ENCODE results near the gene DNAH6. TPM values are rescaled to one million over a fixed set of nuclear protein-coding genes. Genes with fewer than 3 reads are reported as not detected.

The DNAH6 gene
- total and polyA plus RNA-seq, 2 of the 13 experiments (the other 11 are each of a cell fraction or from before 2014, with no cell fraction given): 0.01 TPM; not detected in 1

DNA sequence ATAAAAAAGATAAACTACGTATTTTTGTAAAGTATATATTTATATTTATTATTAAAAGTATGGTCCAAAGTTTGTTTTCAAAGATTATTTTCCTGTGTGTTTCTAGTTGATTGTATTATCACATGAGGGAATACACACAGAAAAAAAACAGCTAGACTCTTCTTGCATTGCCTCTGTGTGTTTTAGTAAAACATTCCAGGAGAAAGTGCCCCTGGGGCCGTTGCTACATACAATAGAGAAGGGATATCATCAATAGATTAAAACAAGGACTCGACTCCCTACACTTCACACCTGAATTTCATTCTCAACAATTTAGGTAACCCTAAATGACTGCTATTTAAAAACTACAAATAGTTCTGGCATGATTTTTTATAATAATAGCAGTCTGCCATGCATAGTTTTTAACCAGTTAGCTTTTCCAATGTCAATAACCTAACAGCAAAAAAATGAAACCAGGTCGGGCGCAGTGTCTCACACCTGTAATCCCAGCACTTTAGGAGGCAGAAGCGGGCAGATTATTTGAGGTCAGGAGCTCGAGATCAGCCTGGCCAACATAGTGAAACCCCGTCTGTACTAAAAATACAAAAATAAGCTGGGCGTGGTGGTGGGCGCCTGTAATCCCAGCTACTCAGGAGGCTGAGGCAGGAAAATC lies 171.3 kb downstream of the DNAH6 start:
- Histone ChIP-seq H3K4me1 (ENCODE audit: insufficient read depth, low read length) (peaks cover 13% of the 10 kb centered on the region), H3K27ac (ENCODE audit: extremely low read length, insufficient read depth, low read length) (no peak overlapping the region), H3K4me2 (ENCODE audit: low read depth, low read length) (no peak overlapping the region), H2AFZ (ENCODE audit: low read length) (no peak overlapping the region), H3K9me3 (ENCODE audit: low read length) (no peaks in the 10 kb centered on the region), H3K36me3 (replicated peaks in 1 of 2; ENCODE audit: control insufficient read depth in 1 of 2, insufficient read depth in 2 of 2, low read length in 2 of 2) (no peaks in the 10 kb centered on the region), H3K27me3 (ENCODE audit: control insufficient read depth in 1 of 2, insufficient read depth in 2 of 2, low read length in 2 of 2) (no peaks in the 10 kb centered on the region; a peak in 1 of 5 replicates), H3K4me3 (replicated peaks in 1 of 3; ENCODE audit: insufficient read depth in 1 of 3, low read depth in 2 of 3, low read length in 3 of 3) (no peak overlapping the region), H3K9ac (ENCODE audit: insufficient read depth, low read depth, low read length) (no peak overlapping the region), H4K20me1 (ENCODE audit: insufficient read depth, low read length) (no peaks in the 10 kb centered on the region), H3K79me2 (ENCODE audit: insufficient read depth, low read length) (no peaks in the 10 kb centered on the region)
- ChIA-PET POLR2A (no interaction called here), CTCF (ENCODE audit: low intra/inter-chr PET ratio, low total read pairs) (no interaction called here)
- intact Hi-C loops (cut with micrococcal nuclease; ENCODE audit: unreplicated experiment) (loop anchor here (5.0 kb wide), 1 partner anchor 1030 kb away; no protein-coding TSS in a partner anchor), in situ Hi-C loops (cut with HindIII; ENCODE audit: extremely low pct_ligation_motif_present, low pct_unique_long_range_greater_than_20kb) (no loop called here)
- 46% methylated on average over 10 of the region's 10 CpGs for WGBS (ENCODE audit: low lambda C conversion rate)
- no peak for DNase-seq (ENCODE audit: low spot score)
- FAIRE-seq: no peak
- BruUV-seq (replicated peaks): no TSS peak
- ATAC-seq: no peak
- TF ChIP-seq ZFP62 (CRISPR knock-in tag; IDR thresholded peaks at IDR 0.05) (no peak), IKZF1 (IDR thresholded peaks at IDR 0.05) (no peak), CBX2 (IDR thresholded peaks at IDR 0.05; ENCODE audit: low read depth, low read length) (no peak), CBX2 (CRISPR knock-in tag; IDR thresholded peaks at IDR 0.05; ENCODE audit: low read depth) (no peak), ZFAT (CRISPR knock-in tag; conservative IDR thresholded peaks at IDR 0.05) (no peak), GTF2F1 (IDR thresholded peaks at IDR 0.05; ENCODE audit: low read length) (no peak), ZNF766 (CRISPR knock-in tag; IDR thresholded peaks at IDR 0.05; ENCODE audit: borderline replicate concordance) (no peak), ZNF790 (CRISPR knock-in tag; IDR thresholded peaks at IDR 0.05; ENCODE audit: borderline replicate concordance) (no peak), DDIT3 (CRISPR knock-in tag; IDR thresholded peaks at IDR 0.05) (no peak), SIX4 (CRISPR knock-in tag; IDR thresholded peaks at IDR 0.05) (no peak), NFIC (IDR thresholded peaks at IDR 0.05; ENCODE audit: low read length) (no peak), ESRRA (CRISPR knock-in tag; IDR thresholded peaks at IDR 0.05; ENCODE audit: low read depth) (no peak), ETV6 (CRISPR knock-in tag; conservative IDR thresholded peaks at IDR 0.05) (no peak), ZNF710 (CRISPR knock-in tag; IDR thresholded peaks at IDR 0.05; ENCODE audit: borderline replicate concordance) (no peak), ZNF512B (CRISPR knock-in tag; IDR thresholded peaks at IDR 0.05; ENCODE audit: borderline replicate concordance) (no peak), TOPORS (CRISPR knock-in tag; IDR thresholded peaks at IDR 0.05) (no peak), ARHGAP35 (CRISPR knock-in tag; IDR thresholded peaks at IDR 0.05; ENCODE audit: borderline replicate concordance) (no peak), ZNF878 (CRISPR knock-in tag; IDR thresholded peaks at IDR 0.05) (no peak)
- TF ChIP-seq, protein P1, sequence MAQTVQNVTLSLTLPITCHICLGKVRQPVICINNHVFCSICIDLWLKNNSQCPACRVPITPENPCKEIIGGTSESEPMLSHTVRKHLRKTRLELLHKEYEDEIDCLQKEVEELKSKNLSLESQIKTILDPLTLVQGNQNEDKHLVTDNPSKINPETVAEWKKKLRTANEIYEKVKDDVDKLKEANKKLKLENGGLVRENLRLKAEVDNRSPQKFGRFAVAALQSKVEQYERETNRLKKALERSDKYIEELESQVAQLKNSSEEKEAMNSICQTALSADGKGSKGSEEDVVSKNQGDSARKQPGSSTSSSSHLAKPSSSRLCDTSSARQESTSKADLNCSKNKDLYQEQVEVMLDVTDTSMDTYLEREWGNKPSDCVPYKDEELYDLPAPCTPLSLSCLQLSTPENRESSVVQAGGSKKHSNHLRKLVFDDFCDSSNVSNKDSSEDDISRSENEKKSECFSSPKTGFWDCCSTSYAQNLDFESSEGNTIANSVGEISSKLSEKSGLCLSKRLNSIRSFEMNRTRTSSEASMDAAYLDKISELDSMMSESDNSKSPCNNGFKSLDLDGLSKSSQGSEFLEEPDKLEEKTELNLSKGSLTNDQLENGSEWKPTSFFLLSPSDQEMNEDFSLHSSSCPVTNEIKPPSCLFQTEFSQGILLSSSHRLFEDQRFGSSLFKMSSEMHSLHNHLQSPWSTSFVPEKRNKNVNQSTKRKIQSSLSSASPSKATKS (CRISPR knock-in tag; IDR thresholded peaks at IDR 0.05): no peak
